GM12864 (cell line): ENCODE results near the gene UGT3A2.

Experiments used
- DNase-seq: peaks from one replicate; pipeline ENCODE4 v3.0.0-alpha.2; 2011; ENCODE audit warnings: low read depth
- H3K4me3 ChIP-seq: 2 replicates; pipeline ENCODE4 v1.5.1; 2011; ENCODE audit warnings: mild to moderate bottlenecking, low read depth, low read length, control low read depth
- TF ChIP-seq, protein P1 (sequence below): IDR thresholded peaks from 2 replicates; pipeline ENCODE4 v1.5.1; 2011; ENCODE audit warnings: low read depth, mild to moderate bottlenecking, moderate library complexity, low read length, control low read depth, inconsistent platforms; ENCODE audit errors: missing control alignments

UGT3A2 gene

DNA sequence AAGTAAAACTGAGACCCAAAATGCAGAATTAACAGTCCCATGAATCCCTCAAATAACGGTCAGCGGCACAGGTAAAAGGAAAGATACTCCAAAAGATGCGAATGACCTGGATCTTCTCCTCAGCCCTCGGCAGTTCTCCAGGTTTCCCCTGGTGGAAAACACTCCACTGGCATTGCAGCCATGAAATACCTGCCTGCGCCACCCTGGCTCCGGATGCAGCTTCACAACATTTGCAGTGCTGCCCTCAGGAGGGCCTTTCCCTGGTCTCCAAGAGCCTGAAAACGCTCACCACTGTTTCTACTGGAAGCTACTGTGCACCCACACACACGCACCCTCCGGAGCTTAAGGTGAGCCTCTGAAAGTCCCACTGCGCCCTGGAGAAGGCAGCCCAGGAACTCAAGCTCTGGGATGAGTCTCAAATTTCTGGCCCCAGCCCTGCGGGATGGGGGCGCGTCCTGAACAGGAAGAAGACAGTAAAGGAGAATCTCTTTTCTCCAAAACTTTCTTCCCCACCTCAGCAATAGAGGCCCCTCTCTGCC is 612 bp downstream of the UGT3A2 start:
- DNase-seq = no peak
- TF ChIP-seq, protein P1, sequence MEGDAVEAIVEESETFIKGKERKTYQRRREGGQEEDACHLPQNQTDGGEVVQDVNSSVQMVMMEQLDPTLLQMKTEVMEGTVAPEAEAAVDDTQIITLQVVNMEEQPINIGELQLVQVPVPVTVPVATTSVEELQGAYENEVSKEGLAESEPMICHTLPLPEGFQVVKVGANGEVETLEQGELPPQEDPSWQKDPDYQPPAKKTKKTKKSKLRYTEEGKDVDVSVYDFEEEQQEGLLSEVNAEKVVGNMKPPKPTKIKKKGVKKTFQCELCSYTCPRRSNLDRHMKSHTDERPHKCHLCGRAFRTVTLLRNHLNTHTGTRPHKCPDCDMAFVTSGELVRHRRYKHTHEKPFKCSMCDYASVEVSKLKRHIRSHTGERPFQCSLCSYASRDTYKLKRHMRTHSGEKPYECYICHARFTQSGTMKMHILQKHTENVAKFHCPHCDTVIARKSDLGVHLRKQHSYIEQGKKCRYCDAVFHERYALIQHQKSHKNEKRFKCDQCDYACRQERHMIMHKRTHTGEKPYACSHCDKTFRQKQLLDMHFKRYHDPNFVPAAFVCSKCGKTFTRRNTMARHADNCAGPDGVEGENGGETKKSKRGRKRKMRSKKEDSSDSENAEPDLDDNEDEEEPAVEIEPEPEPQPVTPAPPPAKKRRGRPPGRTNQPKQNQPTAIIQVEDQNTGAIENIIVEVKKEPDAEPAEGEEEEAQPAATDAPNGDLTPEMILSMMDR = no peak
- no peak overlapping the region for H3K4me3 ChIP-seq

DNA sequence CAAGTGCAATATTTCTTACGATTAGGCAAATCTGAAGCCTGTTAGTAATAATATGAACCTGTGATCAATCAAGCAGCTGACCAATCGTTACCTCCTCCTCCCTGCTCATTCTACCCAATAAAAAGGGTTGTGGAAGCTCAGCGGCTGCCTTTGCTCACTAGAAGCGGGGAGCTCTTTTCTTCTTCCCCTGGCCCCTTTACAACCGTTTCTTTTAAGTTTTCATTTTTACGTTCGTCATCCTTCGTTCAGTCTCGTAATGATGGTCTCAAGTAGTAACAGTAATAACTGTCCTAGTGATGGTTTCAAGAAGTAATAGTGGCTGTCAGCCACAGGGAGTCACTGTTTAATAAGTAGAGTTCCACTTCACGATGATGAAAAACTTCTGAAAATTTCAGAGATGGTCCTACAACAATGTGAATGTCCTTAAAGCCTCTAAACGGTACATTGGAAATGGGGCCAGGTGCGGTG is 6.2 kb downstream of the UGT3A2 start:
- TF ChIP-seq, protein P1 = peak; percentile 40
- H3K4me3 ChIP-seq = no peak overlapping the region
- no peak for DNase-seq

DNA sequence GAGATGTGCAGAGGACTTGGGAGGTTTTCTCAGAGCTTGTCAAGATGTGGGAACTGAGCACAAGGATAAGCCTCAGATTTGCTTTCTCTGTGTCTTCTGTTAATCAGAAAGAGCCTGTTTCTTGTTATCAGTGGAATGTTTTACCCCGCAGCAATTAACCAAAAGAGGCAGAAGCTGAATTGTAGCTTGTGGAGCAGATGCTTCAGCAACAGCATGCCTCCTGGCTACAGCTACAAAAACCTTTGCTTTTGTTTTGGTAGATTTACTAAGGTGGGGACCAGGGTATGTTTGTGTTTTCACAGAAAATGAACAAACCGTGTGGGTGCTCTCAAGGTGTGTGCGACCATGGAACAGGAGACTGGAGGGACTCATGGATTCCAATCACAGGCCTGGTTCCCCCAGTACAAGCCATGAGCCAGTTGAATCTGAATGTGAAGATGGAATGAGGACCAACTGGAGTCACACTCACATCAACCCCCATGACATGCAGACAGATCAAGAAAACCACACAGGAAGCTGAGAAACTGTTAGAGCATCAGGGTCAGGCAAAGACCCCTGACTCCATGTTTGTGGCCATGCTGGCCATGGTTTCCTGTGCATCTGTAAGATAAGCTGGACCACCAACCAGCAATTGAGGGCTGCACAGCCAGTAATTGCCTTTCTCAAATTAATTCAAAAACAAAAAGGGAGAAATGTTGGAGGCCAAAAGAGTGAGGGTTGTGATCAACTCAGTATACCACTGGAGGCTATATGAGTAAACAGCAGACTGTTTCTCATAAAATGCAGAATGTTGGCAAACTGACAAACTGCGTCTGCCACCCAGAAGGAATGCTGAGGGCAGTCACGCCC is 6.9 kb downstream of the UGT3A2 start:
- TF ChIP-seq, protein P1 = no peak
- no peak for DNase-seq
- H3K4me3 ChIP-seq = no peak overlapping the region

DNA sequence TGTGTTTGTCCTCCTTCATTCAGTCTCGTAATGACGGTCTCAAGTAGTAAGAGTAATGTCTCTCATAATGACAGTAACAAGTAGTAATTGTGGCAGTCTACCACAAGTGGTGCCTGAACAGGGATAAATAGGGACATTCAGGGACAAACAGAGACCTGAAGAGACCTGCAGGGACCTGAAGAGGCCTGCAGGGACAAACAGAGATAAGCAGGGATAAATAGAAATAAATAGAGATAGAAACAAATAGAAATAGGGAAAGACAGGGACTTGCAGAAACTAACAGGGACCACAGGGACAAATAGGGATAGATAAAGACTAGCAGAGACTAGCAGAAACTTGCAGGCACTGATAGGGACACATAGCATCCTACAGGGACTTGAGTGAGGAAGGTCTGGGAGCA is 7.9 kb downstream of the UGT3A2 start:
- no peak overlapping the region for H3K4me3 ChIP-seq
- TF ChIP-seq, protein P1 = no peak
- no peak for DNase-seq

DNA sequence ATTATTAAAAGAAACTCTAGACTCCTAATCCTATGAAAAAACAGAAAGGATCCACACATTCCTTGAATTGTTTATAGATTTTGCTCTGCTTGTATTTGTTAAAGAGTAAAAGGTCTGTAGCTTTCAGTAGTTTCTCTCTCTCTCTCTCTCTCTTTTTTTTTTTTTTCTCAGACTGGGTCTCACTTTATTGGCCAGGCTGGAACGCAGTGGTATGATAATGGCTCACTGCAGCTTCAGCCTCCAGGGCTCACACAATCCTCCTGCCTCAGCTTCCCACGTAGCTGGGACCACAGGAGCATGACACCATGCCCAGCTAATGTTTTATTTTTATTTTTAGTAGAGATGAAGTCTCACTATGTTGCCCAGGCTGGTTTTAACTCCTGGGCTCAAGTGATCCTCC is 9.3 kb downstream of the UGT3A2 start:
- no peak overlapping the region for H3K4me3 ChIP-seq
- DNase-seq = no peak
- TF ChIP-seq, protein P1 = no peak

DNA sequence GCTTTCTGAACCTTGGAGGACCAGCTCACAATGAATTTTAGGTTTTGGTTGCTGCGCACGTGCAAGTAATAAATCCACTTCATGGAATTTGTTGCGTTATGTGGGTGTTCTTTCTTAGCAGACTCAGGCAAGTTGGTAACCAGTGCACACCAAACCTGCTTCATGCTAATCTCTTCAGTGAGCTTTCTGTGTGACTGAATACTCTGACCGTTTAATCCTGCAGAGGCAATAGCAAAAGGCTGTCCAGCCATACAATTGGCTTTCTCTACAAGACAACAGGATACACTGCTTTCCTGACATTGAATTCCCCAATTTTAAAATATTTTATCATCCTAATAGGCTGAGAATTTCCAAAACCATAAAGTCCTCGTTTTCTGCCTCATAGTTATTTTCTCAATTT is 10.3 kb downstream of the UGT3A2 start:
- no peak overlapping the region for H3K4me3 ChIP-seq
- TF ChIP-seq, protein P1 = no peak
- no peak for DNase-seq

DNA sequence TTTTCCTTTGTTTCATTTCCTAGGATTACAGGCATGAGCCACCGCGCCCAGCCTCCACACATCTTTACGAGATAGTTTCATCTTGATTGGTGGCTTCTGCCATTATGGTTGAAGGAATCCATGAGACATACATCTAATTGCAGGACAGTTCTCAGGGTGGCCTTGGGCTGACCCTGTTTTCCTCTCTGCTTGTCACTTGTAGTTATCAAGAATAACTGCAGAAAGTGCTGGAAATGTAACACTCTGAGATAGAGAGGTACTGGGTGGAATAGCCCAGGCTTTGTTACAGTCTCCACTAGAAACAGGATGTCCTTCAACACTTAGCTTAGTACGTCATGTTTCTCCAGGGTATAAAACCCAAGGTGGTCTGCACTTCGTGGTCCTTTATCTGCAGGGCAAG is 10.7 kb downstream of the UGT3A2 start:
- no peak for DNase-seq
- TF ChIP-seq, protein P1 = no peak

More for the DNA sequence above, 10.7 kb downstream of the UGT3A2 start:
- no peak overlapping the region for H3K4me3 ChIP-seq
